ENCODE data around the gene NOC4L.

GRCh38 chr12:132129007-132129406 lies 15.2 kb upstream of the NOC4L start:
- TF ChIP-seq CTCF (optimal IDR thresholded peaks at IDR 0.05 in 1 of 3, IDR thresholded peaks at IDR 0.05 in 1 of 3, conservative IDR thresholded peaks at IDR 0.05 in 1 of 3; ENCODE audit: extremely low read depth in 1 of 3, insufficient read depth in 2 of 3, low read length in 3 of 3) (no peak), EZH2 (IDR thresholded peaks at IDR 0.05; ENCODE audit: low read length) (no peak)

Data from keratinocyte (primary cell).